Thoracic aorta endothelial cell (primary cell): ENCODE results near the gene COL24A1. TPM values are rescaled to one million over a fixed set of nuclear protein-coding genes. Genes with fewer than 3 reads are reported as not detected.

ENCODE experiments used
- small RNA-seq: library from RNA; depleted of rRNA; stranded (forward); fragments of <200 nt; gene quantifications from one replicate; pipeline ENCODE3, GENCODE V24; 2012
- total RNA-seq: library from RNA; depleted of rRNA; stranded (reverse); fragments of >200 nt; gene quantifications from 2 replicates; pipeline ENCODE4 v1.2.3, GENCODE V29; 2012

Gene COL24A1
- total RNA-seq, result 0.07 and 0.27 TPM in 2 replicates

GRCh38 chr1:86156566-86157455, at the start of gene COL24A1:
TSS of gene COL24A1 (minus strand) at chr1:86156772. CDS start at chr1:86156396, 376 bp downstream.

GRCh38 chr1:85707990-85708828, 448.4 kb downstream of the COL24A1 start, which contains the start of gene ZNHIT6:
TSS of gene ZNHIT6 (minus strand) at chr1:85708433. CDS start at chr1:85708284, 149 bp downstream.

Small RNAs within 50 kb of the gene (small RNA-seq; reads per million reads assigned to genes)
- not detected for gene RNA5SP51

Other genes with a start within 250 kb of the COL24A1 start
- gene ODF2L, start 239.6 kb upstream of the COL24A1 start, total RNA-seq, result 98.0 and 111 TPM in 2 replicates